IPS-NIHi7 (cell line): Measurements from ENCODE around the gene PRKAR1A.
A peak's percentile ranks its signal among the peaks of the same experiment; 100 is the strongest.
"Not testable (repeated sequence)": the region's sequence is repeated elsewhere in the genome, so short reads cannot be mapped to it uniquely, and the experiment has no call there.

Experiments used
- DNase-seq: peaks from one replicate; pipeline ENCODE4 v3.0.0; 2012; ENCODE audit warnings: mixed read lengths; ENCODE audit errors: extremely low spot score

The PRKAR1A gene

DNA sequence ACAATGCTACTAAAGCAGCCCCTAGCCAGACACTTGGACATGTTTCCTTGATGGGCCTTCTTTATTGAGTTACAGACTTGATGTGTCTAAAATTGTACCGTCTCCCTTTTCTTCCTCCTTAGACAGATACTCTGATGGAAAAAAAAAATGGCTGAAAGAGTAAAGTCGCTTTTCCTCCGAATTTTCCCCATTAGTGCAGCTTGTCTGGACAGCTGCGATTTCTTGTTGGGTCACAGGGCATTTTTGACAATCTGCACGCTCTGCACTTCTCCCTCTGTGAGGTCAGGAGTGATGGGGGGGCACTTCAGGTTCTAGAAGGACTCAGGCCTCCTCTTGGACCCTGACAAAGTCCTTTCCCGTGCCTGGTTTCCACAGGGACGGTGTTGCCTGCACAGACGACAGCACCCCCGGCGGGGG is 968 bp upstream of the PRKAR1A start:
- no peak for DNase-seq

DNA sequence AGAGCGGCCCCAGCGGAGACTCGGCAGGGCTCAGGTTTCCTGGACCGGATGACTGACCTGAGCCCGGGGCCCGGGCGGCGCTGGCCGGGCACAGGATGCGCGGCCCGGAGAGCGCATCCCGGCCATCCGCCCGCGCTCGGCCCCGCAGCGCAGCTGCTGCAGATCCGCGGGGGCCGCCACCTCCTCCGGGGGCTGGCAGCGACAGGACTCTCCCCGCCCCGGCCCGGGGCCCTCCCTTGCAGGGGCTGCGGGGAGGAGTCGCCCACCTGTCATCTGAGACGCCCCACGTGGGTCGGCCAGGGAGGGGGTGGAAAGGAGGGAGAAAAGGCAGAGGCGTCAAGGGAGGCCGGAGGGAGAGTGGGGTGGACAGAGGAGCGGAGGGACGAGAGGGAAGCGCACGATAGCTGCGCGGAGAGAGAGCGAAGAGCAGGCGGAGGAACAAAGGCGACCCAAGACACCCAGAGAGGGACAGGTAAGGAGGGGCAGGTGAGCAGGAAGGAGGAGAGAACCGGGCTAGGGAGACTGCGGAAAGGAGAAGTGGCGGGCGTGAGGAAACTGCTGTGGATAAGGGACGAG is 471 bp upstream of the PRKAR1A start:
- peak; percentile 73 for DNase-seq

DNA sequence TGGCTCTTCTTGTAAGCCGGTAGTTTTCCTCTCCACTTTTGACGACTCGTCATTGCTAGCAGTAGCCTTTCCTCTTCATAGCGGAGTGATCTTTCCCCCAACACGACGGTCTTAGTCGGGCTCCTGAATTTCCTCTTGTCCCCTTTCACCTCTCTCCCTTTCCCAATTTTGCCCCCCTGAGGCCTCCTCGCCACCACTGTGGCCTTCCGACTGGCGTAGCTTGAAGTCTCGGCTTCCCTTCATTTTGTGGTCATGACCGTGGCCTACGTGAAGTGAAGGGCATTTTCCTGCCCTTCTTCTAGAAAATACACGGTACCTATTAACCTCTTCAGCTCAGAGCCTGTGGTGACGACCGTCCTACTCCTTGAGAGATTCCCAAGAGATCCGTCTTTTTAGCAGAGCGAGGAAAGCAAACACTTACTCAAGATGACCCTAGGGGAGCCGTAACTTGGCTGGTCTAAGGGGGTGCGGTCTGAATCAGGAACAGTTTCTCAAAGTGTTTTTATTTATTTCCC is 787 bp downstream of the PRKAR1A start:
- DNase-seq = peak; percentile 22

DNA sequence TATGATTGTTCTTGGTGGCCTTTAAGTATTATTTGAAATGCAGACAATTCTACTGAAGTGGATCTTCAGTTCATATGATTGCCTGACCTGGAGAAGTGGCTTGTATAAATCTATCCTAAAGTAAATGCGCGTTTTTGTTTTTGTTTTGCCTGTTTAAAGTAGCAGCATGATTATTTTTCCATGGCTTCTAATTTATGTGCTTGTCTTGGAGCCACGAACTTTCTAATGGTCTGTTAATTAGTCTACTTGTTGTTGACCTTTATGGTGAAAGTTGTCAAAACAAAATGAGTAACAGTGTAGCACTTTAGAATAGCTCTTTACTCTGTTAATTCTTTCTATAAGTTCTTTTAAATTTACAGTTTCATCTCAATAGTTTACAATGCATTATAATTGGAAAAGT is 1.7 kb downstream of the PRKAR1A start:
- DNase-seq = no peak

DNA sequence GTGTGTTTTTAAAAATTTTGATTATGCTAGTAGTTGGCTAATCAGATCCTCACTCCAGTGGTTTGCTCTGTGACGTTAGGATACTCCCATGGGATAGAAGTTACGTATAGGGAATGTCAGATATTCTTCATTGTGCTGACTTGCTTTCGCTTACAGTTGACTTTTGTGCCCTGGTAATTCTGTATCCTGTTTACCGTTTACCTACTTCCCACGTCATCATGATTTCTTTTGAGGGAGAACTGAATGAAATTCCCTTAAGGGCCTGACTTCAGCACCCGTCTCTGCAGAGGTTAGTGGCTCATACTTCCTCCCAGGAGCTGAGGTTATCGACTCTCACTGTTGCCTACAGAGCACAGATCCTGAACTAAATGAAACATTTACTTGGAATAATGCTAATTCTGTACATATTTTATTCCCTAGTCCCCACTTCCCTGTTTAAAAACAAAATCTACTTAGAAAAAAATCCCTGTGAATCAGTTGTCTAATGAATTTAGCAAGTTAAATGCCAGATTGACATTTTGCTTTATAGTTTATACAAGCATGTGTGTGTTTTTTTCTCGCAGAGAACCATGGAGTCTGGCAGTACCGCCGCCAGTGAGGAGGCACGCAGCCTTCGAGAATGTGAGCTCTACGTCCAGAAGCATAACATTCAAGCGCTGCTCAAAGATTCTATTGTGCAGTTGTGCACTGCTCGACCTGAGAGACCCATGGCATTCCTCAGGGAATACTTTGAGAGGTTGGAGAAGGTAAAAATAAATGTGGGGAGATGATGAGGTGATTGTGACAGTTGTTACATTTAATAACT is 2.8 kb downstream of the PRKAR1A start:
- no peak for DNase-seq

DNA sequence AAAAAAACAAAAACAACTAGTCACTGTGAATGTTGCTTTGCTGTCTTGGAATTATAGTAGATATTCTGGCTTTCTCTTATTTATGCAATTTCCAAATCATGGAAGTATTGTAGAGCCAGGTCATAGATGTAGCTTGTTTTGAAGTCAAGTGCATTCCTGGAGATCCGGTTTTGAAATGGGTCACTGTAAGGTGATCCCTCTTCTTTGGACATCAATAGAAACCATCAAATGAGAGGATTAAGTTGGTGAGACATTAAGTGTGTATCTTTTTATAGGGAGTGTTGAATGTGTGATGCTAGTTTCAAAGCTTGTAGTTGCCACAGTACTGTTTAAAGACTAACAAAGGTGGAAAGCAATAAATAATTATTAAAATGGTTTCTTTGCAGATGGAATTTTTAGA is 4.5 kb downstream of the PRKAR1A start:
- DNase-seq = no peak

DNA sequence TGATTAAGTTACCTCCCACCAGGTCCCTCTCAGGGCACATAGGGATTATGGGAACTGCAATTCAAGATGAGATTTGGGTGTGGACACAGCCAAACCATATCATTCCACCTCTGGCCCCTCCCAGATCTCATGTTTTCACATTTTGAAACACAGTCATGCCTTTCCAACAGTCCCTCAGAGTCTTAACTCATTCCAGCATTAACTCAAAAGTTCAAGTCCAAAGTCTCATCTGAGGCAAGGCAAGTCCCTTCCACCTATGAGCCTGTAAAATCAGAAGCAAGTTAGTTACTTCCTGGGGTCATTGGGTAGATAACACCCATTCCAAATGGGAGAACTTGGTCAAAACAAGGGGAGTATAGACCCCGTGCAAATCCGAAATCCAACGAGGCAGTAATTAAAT is 5.4 kb downstream of the PRKAR1A start:
- not testable (repeated sequence) for DNase-seq

DNA sequence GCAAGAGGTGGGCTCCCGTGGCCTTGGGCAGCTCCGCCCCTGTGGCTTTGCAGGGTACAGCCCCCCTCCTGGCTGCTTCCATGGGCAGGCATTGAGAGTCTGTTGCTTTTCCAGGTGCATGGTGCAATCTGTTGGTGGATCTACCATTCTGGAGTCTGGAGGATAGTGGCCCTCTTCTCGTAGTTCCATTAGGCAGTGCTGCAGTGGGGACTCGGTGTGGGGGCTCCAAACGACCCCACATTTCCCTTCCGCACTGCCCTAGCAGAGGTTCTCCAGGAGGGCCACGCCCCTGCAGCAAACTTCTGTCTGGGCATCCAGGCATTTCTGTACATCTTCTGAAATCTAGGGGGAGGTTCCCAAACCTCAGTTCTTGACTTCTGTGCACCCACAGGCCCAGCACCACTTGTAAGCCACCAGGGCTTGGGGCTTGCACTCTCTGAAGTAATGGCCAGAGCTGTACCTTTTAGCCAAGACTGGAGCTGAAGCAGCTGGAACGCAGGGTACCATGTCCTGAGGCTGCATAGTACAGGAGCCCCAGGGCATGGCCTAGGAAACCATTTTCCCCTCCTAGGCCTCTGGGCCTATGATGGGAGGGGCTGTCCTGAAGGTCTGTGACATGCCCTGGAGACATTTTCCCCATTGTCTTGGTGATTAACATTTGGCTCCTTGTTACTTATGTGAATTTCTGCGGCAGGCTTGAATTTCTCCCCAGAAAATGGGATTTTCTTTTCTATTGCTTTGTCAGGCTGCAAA is 6.0 kb downstream of the PRKAR1A start:
- no peak for DNase-seq

DNA sequence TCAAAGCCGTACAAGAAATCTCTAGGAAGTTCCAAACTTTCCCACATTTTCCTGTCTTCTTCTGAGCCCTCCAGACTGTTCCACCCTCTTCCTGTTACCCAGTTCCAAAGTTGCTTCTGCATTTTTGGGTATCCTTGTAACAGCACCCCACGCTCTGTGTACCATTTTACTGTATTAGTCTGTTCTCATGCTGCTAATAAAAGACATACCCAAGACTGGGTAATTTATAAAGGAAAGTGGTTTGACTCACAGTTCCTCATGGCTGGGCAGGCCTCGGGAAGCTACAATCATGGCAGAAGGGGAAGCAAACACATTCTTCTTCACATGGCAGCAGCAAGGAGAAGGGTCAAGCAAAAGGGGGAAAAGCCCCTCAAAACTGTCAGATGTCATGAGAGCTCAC is 6.8 kb downstream of the PRKAR1A start:
- DNase-seq = not testable (repeated sequence)

DNA sequence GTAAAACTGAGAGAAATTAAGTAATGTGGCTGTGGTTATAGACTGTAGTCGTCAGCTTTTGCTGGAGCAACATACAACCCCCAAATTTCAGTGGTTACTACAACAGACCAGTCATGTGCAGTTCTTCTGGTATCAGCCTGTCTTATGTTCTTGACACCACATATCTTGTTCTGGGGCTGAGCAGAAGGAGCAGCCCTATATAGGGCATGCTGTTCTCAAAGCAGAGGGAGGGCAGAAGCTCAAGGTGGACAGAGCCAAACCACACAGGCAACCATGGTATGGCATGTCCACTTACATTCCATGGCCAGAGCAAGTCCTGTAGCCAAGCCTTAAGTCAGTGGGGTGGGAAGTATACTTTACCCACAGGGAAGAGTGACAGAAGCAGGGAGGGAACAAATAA is 7.7 kb downstream of the PRKAR1A start:
- no peak for DNase-seq

DNA sequence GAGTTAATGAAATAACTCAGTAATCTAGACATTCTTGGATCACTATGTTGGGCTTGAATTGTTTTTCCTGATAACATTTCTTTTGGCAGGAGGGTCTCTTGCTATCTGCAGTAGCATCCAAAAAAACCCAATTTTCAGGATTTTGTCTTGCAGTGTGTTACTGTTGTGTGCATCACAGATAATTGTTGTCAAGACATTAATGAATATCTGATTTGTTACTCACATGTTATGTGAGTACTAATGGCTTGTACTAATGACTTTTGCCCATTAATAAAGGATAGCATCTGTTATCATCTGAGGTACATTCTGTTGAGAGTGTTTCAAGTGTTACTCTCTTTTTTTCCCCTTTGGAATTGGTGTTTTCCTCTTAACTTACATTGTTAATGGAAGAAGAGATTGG is 10.0 kb downstream of the PRKAR1A start:
- no peak for DNase-seq

DNA sequence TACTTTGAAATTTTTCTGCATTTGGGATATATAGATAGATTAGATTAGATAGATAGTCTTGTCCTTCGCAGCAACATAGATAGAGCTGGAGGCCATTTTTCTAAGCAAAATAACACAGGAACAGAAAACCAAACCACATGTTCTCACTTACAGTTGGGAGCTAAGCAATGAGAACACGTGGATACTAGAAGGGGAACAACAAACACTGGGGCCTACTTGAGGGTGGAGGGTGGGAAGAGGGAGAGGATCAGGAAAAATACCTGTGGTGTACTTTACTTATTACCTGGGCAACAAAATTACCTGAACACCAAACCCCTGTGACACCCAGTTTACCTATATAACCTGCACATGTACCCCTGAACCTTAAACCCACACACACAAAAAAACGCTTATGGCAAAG is 14.3 kb downstream of the PRKAR1A start:
- no peak for DNase-seq

DNA sequence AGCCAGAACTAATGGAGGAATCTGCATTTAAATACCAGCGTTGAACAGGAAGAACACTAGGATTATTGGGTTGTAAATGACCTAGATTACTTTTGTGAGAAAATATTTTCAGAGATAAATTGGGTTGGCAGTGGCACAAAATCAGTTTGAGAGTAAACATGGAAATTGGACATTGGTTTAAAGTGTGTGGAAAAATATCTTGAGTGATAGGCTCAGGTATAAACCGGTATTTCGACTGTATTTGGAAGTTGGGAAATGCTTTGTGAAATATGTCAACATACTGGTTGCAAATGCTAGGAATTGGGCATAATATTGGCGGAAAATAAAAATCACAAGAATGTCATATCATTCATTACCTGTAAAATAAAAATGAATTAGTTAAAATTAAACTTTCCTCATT is 15.1 kb downstream of the PRKAR1A start:
- no peak for DNase-seq

DNA sequence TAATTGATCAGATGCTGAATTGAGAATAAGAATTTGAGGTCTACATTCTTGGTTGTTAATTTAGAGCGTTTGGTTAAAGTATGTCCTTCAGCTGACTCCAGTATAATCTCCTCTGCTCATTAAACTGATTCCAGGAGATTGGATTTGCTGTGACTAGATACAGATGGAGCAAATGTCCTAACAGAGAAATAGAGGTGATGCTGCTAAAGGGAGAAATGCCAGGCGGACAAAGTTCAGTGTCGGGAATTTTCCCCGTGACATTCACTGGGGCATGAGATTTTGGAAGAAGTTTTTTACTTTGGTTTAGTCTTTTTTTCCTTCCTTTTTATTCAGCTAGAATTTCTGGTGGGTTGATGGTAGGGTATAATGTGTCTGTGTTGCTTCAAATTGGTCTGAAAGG is 19.0 kb downstream of the PRKAR1A start:
- no peak for DNase-seq

DNA sequence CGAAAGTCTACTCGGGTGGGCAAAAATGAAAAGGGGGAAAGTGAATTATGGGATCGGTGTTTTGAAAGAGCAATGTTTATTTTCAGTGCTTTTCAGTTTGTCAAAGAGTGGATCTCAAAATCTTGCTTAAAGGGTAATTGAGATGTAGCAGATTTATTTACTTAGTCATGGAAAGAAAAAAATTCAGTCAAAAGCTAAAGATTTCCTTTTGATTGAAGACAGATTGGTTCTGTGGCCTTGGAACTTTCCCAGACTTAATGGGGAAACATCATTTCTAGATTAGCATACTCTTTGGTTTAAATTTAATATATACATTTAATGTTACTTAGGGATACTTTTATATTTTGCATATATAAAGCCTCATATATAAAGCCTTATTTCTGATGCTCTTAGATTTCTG is 20.6 kb downstream of the PRKAR1A start:
- DNase-seq = no peak

DNA sequence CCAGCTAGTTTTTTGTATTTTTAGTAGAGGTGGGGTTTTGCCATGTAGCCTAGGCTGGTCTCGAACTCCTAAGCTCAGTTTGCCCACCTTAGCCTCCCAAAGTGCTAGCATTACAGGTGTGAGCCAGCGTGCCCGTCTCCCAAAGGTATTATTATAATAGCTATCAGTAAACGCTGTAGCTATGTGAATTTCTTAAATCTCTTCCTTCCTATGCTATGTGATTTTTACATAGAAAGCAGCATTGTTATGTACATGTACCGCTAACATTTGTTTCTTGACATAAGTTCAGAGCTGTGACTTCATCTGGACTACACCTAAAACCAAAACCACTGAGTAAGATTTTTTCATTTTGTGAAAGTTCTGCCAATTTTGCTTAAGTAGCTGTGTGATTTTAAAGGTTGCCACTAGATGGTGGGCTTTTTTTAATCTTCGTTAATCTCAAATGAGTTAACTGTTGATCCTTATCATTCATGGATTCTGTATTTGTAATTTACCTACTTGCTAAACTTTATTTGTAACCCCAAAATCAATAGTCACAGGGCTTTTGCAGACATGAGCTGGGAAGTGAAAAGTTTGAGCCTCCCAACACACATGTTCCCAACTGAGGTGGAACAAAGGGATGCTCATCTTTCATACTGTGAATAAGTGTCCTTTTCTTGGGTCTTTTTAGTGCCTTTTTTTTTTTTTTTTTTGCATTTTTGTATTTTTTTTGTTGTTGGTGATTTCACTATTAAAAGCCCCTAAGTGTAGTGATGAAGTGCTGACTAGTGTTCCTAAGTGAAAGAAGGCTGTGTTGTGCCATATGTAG is 21.9 kb downstream of the PRKAR1A start:
- DNase-seq = no peak

DNA sequence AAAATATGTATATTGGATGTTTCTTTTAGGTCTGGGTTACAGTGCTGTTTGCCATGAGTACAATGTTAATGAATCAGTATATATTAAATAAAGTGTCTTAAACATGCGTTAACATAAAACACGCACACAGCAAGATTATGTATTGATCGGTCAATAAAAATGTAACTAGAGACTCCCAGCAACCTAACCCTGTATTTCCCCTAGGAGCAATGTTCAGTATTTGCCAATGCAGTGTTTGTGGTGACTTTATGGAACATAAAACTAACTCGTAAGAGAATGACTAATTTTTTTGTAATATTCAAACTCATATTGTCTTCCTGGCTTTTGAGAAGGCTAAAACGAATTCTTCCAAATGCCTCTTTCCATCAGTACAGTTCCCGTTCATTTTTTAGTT is 22.5 kb downstream of the PRKAR1A start:
- DNase-seq = no peak

DNA sequence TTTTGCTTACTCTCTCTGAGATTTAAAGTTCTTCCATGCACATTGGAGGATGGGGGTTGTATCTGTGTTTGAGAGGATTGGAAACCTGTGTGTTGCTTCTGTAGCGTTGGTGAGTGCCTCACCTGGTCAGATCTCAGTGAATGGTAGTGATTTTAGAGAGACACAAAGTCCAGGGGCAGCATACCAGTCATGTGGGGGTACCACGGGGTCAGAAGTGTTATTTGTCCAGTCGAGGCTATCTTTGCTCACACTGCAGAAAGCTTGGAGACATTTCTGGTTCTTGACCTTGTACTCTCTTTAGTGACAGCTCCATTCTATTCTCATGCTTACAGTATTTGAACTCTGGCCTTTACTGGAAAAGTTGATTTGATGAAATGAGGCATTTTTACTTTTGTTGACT is 23.7 kb downstream of the PRKAR1A start:
- no peak for DNase-seq

DNA sequence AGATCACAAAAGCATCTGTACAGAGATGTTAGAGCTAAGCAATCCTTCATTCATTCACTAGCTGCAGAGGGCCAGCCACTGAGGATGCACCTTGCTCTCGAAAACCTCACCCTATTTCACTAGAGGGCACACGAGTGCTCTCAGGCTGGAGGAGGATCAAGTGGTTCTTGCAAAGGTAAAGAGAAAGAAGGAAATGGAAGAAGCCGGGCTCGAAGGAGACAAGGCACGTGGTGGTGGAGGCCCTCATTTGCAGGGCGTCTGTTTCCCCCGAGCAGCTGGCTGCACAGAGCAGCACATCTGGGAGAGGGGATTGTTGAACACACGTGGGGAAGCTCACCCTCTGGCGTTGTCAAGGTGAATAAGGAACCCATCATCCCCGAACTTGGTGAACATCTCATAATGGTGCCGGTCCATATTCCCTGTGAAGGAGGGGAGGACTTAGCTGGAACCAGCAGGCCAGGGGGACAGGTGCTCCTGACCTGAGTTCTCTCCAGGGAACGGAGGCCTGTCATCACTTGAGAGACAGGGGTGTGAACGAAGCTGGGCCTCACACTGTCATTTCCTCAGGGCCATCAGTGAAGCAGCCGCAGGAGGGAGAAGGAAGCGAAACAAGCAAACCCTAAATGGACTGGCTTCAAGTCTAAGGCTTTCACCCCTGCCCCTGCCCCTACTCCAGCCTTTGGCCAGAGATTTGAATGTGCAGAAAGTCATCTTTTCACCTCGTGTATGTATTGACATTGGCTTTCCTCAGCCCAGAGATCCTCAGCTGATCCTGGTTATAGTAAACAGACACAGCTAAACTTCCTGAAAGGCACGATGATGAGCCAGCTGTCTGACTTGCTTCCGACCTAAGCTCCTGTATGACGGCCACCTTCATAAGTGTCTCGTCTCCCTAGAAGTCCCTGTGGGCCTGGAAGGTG is 27.6 kb downstream of the PRKAR1A start:
- peak; percentile 30 for DNase-seq

DNA sequence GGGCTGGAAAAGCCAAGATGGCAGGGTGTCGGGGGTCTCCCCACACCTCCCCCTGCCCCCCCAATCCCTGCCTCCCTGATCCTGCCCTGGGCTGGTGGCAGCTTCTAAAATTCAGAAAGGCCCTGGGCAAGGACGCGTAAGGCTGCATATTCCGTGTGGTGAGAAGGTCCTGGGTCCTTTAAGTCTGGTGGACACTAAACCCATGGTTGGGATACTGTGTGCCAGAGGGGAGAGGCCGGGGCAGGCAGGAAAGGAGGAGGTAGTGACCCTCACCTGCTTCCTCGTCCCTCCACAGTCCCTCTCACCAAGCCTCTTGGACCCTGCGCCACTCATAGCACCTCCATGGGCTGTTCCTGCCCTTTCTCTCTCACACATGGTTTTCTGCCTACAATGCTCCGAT is 28.8 kb downstream of the PRKAR1A start:
- no peak for DNase-seq

DNA sequence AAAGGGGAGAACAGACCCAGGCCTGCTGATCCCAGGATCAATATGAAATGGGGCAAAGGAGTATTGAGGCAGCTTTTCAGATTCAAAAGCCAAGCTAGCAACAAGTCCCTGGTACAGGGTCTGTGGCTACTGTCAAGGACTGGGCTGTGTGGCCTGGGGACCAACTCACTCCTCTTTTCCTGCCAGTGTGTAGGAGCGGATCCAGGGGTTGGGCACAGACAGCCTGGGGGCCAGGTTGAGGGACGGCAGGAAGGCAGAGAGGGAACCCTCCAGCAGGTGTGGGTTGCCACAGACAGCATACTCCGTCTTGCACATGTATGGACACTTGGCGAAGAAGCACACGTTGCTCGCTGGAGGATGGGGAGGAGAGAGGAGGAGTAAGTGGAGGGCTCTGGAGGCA is 29.6 kb downstream of the PRKAR1A start:
- DNase-seq = no peak
